A549 (cell line): ENCODE data around the gene TAF3.

ENCODE experiments used
- CTCF ChIP-seq: fragments of >200 bp; sonication (Bioruptor Twin); formaldehyde crosslinking; IDR thresholded peaks from 3 replicates; pipeline ENCODE4 v1.5.1; 2016
- EP300 ChIP-seq, 2 experiments: fragments of >200 bp; sonication (Bioruptor Twin); formaldehyde crosslinking; IDR thresholded peaks; 2 replicates in 1 of 2; 3 replicates in 1 of 2; pipeline ENCODE4 v1.6.1; 2016 to 2017
- JUN ChIP-seq, 2 experiments: fragments of >200 bp; sonication (Bioruptor Twin); formaldehyde crosslinking; IDR thresholded peaks; 2 replicates in 1 of 2; 3 replicates in 1 of 2; pipeline ENCODE4 v1.6.1; 2016 to 2017
- PBX3 ChIP-seq: IDR thresholded peaks from 2 replicates; pipeline ENCODE4 v1.6.1; 2012
- POLR2AphosphoS2 ChIP-seq: conservative IDR thresholded peaks from 2 replicates; pipeline ENCODE4 v1.6.1; 2012; ENCODE audit warnings: low read length, improper control_type of control experiment, inconsistent platforms

DNA sequence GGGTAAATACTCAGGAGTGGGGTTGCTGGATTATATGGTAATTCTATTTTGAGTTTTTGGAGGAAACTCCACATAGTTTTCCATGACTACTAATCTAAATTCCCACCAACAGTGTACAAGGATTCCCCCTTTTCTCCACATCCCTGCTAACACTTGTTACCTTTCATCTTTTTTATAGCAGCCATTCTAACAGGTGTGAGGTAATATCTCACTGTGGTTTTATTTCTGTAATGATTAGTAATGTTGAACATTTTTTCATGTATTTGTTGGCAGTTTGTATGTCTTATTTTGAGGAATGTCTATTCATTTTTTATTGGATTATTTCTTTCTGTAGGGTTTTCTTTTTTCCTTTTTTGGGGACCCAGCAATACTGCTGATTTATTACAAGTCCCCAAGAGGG, 14.9 kb downstream of the TAF3 start:
- TF ChIP-seq PBX3 (no peak), CTCF (no peak), POLR2AphosphoS2 (no peak), JUN (IDR thresholded peaks at IDR 0.05) (no peak), EP300 (IDR thresholded peaks at IDR 0.05) (no peak)
